HG03108 (cell line): ENCODE results near the gene HYAL1.
"Not testable (repeated sequence)": the region's sequence is repeated elsewhere in the genome, so short reads cannot be mapped to it uniquely, and the experiment has no call there.

Source experiments
- ATAC-seq: cut with Tn5 transposase; IDR thresholded peaks from one replicate; pipeline ENCODE4 v1.9.1; 2021; ENCODE audit warnings: moderate library complexity; ENCODE audit not compliant: unreplicated experiment

The HYAL1 gene

DNA sequence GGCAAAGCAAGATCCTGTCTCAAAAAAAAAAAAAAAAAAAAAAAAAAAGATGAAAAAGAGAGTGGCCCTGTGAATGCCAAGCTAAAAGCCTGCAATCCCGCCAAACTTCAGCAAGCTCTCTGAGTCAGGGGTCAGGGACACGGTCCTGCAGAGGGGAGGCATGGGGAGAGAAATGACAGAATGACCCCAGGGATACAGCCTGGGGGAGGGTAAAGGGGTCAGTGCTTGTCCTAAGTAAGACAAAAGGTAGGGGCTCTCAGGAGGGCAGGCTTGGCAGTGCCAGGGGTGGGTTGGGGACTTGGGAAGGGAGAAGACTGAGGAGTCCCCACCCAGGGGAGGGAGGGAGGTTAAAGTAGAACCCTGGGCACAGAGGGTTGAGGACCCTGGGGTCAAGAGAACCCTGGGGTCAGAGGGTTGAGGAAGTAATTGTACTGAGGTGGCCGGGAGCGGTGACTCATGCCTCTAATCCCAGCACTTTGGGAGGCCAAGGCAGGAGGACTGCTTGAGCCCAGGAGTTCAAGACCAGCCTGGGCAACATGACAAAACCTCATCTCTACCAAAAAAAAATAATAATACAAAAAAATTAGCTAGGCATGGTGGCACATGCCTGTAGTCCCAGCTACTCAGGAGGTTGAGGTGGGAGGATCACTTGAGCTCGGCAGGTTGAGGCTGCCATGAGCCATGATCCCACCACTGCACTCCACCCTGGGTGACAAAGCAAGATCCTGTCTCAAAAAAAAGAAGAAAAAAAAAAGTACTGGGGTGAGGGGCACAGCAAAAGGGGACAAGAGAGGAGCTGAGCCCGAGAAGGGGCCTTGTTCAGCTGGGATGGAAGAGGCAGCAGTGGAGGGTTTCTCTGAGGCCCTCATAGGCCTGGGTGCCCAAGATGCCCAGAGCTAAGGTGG is 39.6 kb downstream of the HYAL1 start:
- no peak for ATAC-seq

DNA sequence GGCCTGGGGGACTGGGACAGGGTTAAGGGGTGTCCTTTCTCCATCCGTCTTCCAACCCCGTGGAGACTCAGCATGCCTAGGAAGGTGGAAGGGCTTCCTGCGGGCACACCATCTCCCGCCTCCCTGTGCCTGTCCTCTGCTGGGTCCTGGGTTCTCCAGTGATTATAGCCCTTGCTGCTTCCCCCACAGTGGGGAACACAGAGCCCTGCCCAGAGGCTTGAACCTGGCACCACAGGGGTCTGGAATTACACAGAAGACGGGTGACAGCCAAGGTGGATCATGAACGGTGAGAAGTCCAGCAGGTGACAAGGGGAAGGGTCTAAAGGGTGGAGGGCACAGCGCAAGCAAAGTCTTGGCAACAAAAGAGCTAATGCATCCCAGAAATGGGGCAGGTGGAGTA is 40.6 kb downstream of the HYAL1 start:
- ATAC-seq: no peak

DNA sequence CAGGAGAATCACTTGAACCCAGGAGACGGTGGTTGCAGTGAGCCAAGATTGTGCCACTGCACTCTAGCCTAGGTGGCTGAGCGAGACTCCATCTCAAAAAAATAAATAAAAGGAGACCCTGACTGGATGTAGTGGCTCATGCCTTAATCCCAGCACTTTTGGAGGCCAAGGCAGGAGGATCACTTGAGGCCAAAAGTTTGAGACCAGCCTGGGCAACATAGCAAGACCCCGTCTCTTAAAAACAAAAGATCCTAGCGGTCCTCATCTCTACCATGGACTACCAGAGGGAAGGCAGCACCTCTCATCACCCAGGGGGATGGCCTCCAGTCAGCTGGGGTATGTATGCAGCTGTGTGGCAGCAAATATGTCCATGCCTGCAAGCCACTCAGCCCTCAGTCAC is 41.2 kb downstream of the HYAL1 start:
- ATAC-seq: not testable (repeated sequence)

DNA sequence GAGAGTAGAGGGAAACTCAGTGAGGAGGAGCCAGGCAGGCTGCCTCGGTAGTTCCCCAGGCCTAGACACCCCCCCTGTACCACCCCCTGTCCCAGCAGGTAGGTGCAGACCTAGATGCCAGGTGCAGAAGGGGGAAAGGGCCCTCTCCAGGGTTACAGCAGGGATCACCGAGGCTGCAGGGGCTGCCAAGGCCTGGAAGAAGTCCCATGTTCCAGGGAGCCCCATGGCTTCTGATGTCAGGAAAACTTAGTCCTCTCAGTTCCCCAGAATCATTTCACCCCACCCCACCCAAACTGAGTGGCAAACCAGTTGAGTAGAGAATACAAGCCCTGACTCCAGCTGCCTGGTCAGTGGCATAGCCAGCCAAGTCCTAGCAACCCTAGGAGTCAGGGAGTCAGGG is 41.9 kb downstream of the HYAL1 start:
- ATAC-seq: no peak

DNA sequence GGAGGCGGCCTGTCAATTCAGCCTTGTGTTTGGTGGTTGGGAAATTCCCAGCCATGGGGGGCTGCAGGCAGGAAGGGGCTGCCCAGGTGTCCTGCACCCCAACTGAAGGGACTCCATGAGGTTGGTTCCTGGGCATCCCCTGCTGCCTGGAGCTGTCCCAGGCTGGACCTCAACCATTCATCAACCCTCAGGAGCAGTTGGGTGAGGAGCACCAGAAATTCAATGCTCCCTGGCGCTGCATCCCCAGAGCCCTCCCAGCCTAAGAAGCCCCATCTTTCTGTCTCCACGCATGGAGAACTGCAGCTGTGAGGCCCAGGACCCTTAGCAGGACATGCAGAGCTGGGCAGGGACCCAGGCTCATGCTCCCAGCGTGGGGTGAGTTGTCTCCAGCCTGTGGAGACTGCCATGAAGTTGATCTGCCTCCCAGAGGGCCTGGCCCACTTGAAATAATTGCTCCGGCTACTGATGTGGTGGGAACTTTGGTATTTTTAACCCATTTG is 42.4 kb downstream of the HYAL1 start:
- ATAC-seq: no peak

DNA sequence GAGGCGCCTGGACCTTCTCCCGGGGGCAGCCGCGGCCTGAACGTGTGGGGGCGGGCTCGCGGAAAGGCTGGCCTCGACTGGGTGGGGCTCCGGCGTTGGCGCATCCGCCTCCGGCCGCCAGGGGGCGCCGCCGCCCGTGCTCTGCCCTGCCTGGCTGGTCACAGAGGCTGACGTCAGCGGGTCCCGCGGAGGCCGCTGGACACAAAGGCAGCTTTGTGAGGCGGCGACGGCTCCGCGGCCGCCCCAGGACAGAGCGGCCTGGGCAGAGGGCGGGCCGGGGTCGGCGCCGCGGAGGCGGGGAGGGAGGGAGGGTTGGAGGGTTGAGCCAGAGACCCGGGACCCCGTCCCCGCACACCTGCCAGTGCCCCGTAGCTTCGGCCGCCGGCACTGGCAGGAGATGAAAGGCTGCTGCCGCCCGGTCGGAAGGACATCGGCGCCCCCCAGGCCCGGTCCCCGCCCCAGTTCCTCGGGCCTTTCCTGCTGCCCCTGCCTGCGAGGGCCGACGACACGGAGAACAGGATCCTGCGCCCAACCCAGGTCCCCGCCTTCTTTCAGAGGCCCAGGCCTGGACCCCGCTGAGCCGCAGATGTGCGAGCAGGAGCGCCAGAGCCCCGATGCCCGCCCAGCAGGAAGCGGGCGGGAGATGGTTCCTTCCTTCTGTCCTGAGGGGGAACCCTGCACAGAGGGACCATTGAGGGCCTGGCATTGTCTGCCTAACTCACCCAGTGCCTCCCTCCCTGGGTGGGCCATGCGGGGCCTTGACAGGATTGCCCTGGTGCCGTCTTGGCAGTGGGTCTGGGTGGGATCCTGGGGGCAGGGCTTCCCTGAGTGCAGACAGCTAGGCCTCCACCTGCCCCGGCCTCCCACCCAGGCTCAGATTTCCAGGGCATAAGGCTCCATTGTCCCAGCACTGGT is 43.1 kb downstream of the HYAL1 start:
- peak; percentile 89 for ATAC-seq

DNA sequence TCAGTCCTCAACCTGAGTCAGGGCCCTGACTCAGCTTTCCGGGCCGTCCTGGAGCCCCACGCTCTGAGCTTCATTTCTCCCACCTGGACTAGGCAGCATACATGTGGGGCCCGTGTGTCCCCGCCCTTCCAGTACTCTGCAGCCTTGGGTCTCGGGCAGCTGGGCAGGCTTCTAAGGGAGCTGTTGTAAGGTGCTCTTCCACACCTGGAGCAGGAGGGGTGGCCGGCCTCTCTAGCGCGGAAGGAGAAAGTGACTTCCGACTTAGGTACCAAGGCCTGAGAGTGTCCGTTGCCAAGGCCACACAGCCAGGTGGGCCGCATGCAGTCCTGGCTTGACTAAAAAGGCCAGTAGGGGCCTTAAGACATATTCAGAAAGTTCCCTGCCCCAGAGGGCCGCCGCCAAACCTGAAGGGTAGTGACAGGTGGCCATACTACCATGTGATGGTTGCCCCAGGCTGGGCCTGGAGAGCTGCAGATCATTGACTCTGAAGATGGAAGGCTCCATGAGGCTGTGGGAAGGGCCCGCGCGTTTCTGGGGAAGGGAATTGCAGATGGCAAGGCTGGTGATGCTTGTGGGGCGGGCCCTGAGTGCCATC is 43.8 kb downstream of the HYAL1 start:
- no peak for ATAC-seq

DNA sequence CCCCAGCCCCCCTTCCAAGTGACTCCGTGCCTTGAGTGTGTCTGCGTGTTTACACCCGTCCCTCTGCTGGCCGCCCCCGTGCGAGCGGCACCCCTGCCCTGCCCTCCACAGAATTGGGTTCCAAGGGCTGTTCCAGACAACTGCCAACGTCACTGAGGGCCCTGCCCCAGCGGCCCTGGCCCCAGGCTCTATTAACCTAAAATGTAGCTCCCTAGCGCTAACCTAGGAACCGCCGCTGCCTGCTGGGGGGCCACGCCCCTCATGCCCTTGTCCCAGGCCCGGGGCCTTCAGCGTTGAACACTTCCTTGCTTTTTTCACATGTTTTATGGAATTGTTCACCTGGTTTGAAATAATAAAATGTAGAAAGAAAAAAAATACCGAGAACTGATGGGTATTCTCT is 44.4 kb downstream of the HYAL1 start:
- no peak for ATAC-seq

DNA sequence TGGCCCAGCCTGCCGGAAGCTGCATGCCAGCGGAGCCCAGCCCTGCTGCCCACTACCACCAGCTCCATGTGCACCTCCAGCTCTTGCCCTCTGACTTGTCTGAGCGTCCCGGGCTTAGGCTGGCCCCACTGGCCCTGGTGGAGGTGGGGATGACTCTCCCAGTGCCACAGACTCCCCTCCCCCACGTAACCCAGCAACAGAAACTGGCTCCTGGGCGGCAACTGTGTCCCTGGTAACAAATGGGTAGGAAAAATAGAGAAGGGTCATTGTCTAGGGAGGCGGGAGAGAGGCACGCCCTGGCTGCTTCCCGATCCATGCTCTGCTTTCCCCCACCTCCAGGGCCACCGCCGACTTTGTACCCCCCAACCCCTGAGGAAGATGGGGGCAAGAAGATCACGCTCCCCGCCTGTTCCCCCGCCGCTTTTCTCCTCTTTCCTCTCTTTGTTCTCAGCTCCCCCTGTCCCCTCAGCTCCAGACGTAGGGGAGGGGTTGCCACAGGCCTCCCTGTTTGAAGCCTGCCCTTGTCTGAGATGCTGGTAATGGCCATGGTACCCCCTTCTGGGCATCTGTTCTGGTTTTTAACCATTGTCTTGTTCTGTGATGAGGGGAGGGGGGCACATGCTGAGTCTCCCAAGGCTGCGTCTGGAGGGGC is 45.2 kb downstream of the HYAL1 start:
- ATAC-seq: no peak

DNA sequence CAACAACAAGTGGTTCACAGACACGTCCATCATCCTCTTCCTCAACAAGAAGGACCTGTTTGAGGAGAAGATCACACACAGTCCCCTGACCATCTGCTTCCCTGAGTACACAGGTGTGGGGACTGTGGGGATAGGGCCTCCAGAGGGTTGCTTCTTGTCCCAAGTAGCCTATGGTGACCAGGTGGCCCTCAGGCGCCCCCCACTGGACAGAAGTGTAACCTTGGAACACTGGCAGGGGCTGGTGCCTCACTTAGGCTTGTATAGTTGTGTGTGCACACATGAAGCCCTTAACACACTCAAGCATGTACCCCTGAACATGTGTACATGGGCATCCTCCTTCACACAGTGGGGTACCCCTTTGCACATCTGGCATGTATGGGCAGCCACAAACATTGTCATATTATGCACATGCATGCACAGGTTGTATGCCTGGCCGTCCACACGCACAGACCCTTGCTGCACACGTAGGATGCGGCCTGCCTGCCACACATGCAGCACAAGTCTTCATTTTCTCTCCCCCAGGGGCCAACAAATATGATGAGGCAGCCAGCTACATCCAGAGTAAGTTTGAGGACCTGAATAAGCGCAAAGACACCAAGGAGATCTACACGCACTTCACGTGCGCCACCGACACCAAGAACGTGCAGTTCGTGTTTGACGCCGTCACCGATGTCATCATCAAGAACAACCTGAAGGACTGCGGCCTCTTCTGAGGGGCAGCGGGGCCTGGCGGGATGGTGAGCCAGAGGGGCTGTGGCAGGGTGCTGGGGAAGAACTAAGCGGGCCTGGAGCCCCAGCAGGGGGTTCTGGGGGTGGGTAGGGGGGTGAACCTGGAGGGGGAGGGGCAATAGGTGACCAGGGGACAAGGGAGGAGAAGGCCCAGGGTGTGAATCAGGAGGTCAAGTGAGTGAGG is 46.1 kb downstream of the HYAL1 start:
- no peak for ATAC-seq

DNA sequence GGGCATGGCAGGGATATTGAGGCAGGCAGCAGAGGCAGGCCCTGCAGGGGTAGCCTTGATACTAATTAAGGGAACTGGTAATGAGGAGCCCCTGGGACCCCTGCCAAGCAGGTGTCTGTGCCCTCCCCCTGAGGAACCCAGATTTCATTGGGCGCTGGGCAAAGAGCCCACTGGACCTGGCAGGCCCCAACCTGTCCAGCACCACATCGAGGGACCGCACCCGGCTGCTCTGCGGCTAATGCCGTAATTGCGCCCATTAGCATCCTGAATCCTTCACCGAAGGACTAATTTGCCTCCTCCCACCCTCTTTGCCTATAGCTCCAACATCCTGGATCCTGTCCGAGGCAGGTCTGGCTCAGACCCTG is 48.1 kb downstream of the HYAL1 start:
- ATAC-seq: no peak

DNA sequence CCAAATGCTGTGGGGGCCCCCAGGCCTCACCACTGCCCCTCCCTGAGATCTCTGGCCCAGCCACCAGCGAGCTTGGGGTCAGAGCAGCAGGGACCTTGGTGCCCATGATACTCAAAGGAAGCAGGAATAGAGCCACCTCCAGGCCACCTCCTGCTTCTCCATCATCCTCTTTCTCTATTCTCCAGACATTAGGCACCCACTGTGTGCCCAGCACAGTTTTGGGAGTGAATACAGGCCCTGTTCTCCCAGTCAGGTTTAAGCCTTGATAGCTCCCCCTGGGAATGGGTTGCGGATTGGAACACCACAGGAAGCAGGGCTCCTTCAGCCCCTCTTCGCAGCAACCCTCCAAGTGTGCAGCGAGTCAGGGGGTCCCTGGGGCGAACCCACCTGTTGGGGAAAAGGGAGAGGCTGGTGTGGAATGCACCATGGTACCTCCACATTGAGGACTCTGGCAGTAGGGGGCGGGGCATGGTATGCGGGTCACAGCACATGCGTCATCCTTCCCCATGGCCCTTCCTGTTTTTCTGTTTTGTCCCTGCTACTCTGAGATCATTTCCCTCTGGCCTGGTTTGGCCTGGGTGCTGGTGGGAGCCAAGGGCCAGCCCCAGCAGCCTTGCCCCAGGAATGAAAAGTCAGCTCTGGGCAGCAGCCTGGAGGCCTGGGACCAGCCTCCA is 48.7 kb downstream of the HYAL1 start:
- ATAC-seq: no peak

DNA sequence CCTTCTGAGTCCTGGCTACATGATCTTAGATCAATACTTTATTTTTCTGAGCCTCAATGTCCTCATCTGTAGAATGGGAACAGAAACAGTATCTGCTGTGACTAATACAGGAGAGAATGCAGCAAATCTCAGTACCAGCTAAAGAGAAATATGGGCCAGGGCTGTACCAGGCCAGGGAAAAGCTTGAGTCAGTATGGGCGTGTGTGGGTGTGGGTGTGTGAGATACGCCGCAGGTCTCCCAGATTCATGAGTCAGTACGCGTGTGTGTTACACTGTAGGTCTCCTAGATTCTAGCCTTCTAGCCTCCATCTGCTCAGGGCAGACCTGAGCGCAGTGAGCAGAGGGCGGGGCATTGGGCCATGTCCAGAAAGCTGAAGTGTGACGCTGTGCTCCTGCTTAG is 52.2 kb downstream of the HYAL1 start:
- no peak for ATAC-seq

DNA sequence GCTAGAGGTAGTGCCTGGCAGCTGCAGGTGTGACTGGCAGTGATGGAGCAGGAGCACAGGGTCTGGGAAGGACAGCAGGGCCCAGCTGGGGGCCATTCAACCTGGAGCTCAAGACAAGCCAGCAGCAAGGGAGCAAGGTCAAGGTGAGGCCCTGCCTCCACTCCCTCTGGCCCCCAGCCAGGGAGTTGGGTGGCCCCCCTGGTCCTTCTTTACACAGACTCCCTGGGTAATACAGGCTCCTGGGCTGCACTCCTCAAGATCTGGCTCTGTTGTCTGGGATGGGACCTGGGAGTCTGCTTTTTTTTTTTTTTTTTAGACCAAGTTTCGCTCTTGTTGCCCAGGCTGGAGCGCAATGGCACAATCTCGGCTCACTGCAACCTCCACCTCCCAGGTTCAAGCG is 52.9 kb downstream of the HYAL1 start:
- ATAC-seq: no peak
